Measurements from ENCODE around the gene EYA4. TPM values are rescaled to one million over a fixed set of nuclear protein-coding genes. Genes with fewer than 3 reads are reported as not detected.

EYA4 gene
- total RNA-seq, 1 experiment from 2014 or later = not detected

- no peaks in the 10 kb centered on the region for H3K27me3 ChIP-seq (ENCODE audit: control insufficient read depth, insufficient read depth, low read length)
- DNase-seq (ENCODE audit: low read depth, low spot score) = no peak
- H3K4me1 ChIP-seq (ENCODE audit: control insufficient read depth, insufficient read depth, low read length) = no peaks in the 10 kb centered on the region
- in situ Hi-C loops (cut with HindIII; ENCODE audit: low pct_unique_long_range_greater_than_20kb, low sequenced_read_pairs) = no loop called here
- no peaks in the 10 kb centered on the region for H3K9me3 ChIP-seq (ENCODE audit: control insufficient read depth, insufficient read depth, low read depth, low read length)
- intact Hi-C loops (cut with micrococcal nuclease; ENCODE audit: unreplicated experiment) = no loop called here
- ChIA-PET CTCF (no interaction called here), POLR2A (no interaction called here)
- H3K27ac ChIP-seq (ENCODE audit: low read length) = no peak overlapping the region
- H3K4me3 ChIP-seq (ENCODE audit: low read depth in 2 of 2, low read length in 2 of 2) = no peak overlapping the region
- no peaks in the 10 kb centered on the region for H3K36me3 ChIP-seq (ENCODE audit: control insufficient read depth, insufficient read depth, low read length)
- TF ChIP-seq SIN3A (IDR thresholded peaks at IDR 0.05; ENCODE audit: borderline replicate concordance, insufficient read depth, low read depth, low read length) (no peak), TCF7L2 (IDR thresholded peaks at IDR 0.05; ENCODE audit: low read depth, low read length) (no peak; the same call in 1 of the 2 replicates), CTCF (IDR thresholded peaks at IDR 0.05) (no peak)
- no TSS peak for BruUV-seq (replicated peaks)
- no peak for ATAC-seq
Observed at GRCh38 chr6:133503336-133503729, 262.2 kb downstream of the EYA4 start.

- Histone ChIP-seq H3K27ac (ENCODE audit: low read length) (no peak overlapping the region), H3K36me3 (ENCODE audit: control insufficient read depth, insufficient read depth, low read length) (no peaks in the 10 kb centered on the region), H3K27me3 (ENCODE audit: control insufficient read depth, insufficient read depth, low read length) (no peaks in the 10 kb centered on the region), H3K4me3 (ENCODE audit: low read depth in 2 of 2, low read length in 2 of 2) (no peak overlapping the region), H3K4me1 (ENCODE audit: control insufficient read depth, insufficient read depth, low read length) (no peaks in the 10 kb centered on the region), H3K9me3 (ENCODE audit: control insufficient read depth, insufficient read depth, low read depth, low read length) (no peaks in the 10 kb centered on the region)
- in situ Hi-C loops (cut with HindIII; ENCODE audit: low pct_unique_long_range_greater_than_20kb, low sequenced_read_pairs) = no loop called here
- CTCF ChIA-PET = no interaction called here
- DNase-seq (ENCODE audit: low read depth, low spot score) = no peak
- no peak for TF ChIP-seq TCF7L2 (IDR thresholded peaks at IDR 0.05; ENCODE audit: low read depth, low read length)
- TF ChIP-seq CTCF (IDR thresholded peaks at IDR 0.05) = no peak
- no peak for TF ChIP-seq POLR2AphosphoS5 (IDR thresholded peaks at IDR 0.05; ENCODE audit: low read depth, low read length)
- no peak for TF ChIP-seq SIN3A (IDR thresholded peaks at IDR 0.05; ENCODE audit: borderline replicate concordance, insufficient read depth, low read depth, low read length)
- TF ChIP-seq REST (IDR thresholded peaks at IDR 0.05; ENCODE audit: insufficient read depth in 1 of 2, low read depth in 2 of 2, low read length in 1 of 2) = no peak
- intact Hi-C loops (cut with micrococcal nuclease; ENCODE audit: unreplicated experiment) = no loop called here
- no TSS peak for BruUV-seq (replicated peaks)
- POLR2A ChIA-PET = no interaction called here
- ATAC-seq = no peak
Observed at GRCh38 chr6:133504158-133504557, 263.0 kb downstream of the EYA4 start.

Measured in Panc1 (cell line).